OCI-M1 (cell line): ENCODE data around the gene PDE6D.
"Not testable (repeated sequence)": the region's sequence is repeated elsewhere in the genome, so short reads cannot be mapped to it uniquely, and the experiment has no call there.

Source experiments
- DNase-seq: peaks from one replicate; lab custom pipeline; 2025; lab: John Stamatoyannopoulos, UW

Gene PDE6D

DNA sequence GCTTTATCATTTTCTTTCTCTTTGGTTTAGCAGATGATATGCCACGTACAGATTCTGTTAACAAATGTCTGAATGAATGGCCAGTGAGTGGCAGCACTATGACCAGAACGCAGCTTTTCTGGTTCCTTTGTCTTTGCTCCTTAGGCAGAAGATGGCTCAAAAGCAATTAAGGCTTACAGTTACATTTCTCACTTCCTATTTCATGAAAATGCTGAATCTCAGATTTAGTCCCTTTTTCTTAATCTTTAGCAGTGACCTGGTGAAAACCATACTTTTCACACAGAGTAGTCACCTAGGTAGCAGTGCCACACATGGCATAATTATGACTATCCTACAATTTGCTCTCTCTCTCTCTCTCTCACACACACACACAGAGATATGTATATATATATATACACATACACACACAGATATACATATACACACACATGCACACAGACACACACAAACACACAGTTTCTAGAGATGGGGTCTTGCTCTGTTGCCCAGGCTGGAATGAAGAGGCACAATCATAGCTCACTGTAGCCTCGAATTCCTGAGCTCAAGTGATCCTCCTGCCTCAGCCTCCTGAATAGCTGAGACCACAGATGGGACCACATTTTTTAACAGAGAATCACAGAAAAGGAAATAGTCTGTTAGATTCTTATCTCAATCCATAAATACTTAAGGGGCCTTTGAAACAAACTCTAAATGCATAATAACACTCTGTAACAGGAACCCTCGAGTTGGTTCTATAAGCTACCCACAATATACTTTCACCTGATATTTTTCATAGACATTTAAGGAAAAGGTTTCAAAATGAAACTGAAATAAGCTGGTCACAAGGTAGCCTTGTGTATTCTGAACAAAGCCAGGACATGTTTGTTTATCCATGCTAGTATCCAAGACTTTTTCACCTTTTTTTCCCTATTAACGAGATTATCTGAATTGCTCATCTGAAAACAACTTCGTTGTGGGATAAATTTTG is 11.6 kb downstream of the PDE6D start:
- no peak for DNase-seq

DNA sequence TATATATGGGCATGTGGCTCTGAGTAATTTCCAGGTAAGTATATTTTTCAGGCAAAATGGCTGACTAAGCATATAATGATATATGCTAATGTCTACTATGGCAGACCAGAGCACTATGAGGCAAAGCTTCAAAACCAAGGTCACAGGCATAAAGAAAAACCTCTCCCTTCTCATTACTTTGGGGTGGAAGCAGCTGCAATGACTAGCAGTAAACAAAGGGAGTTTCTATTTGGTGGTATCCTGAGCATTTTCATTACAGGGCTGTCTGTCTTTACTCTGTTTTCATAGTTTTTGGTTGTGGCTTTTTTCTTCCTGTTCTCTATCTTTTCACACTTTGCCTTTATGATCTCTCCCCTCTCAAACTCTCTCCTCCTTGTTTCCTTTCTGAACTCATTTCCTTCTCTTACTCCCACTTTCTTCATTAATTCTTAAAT is 15.6 kb downstream of the PDE6D start:
- no peak for DNase-seq

DNA sequence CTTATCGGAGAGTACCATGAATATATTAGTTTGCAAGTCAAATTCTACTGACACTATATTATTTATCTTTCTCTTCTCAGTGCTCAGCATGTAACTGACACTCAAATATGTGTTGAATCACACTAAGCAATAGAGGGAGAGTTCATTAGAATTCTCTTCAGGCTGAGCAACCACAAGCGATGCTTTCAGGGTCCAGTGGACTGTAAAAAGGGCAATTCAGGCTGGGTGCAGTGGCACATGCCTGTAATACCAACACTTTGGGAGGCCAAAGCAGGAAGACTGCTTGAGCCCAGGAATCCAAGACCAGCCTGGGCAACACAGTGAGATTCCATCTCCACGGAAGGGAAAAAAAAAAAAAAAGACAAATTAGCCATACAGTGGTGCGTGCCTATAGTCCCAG is 16.3 kb downstream of the PDE6D start:
- DNase-seq, result no peak

- no peak for DNase-seq
These were observed 17.0 kb downstream of the PDE6D start for GRCh38 chr2:231764124-231764523.

DNA sequence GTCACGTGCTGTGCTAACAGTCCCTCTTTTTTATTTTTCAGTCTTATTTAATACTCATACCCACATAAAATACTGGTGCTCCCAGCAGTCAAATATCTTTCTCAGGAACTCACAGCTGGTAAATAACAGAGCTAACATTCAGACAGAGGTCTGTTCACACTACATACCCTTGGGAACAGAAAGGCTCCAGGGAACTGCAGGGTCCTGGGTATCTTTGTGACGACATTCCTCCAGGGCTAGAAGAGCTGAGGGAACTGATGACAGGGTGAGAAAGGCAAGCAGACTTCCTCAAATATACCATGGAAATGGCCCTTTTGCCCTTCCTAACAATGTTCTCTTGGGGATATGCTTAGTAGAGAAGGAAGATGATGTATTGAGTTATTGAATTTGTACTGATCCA is 19.3 kb downstream of the PDE6D start:
- no peak for DNase-seq

DNA sequence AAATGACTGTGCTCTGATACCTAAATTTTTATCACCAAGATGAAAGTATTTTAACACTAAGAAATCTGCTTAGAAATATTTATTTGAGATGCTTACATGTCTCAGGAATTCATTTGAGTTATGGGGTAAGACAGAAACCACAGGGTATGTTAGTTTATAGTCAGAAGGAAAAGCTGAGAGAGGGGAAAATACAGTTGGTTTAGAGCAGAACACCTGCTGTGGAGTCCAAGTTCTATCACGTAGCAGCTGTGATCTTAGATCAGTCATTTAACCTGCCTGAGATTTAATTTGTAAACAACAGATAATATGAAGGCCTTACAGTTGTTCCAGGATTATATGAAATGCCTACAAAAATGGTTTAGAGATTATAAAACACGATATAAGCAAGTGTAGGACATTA is 29.0 kb downstream of the PDE6D start:
- no peak for DNase-seq

GRCh38 chr2:231751042-231751815 is 29.9 kb downstream of the PDE6D start:
- DNase-seq, result no peak

DNA sequence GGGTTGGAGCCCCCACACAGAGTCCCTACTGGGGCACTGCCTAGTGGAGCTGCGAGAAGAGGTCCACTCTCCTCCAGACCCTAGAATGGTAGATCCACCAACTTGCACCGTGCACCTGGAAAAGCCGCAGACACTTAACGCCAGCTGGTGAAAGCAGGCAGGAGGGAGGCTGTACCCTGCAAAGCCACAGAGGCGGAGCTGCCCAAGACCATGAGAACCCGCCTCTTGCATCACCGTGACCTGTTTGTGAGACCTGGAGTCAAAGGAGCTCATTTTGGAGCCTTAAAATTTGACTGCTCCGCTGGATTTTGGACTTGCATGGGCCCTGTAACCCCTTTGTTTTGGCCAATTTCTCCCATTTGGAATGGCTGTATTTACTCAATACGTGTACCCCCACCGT is 32.1 kb downstream of the PDE6D start:
- DNase-seq, result not testable (repeated sequence)

GRCh38 chr2:231748153-231748896 is 32.8 kb downstream of the PDE6D start:
- not testable (repeated sequence) for DNase-seq

GRCh38 chr2:231745303-231746038 is 35.6 kb downstream of the PDE6D start:
- DNase-seq, result no peak

GRCh38 chr2:231743376-231744116 is 37.5 kb downstream of the PDE6D start:
- no peak for DNase-seq

DNA sequence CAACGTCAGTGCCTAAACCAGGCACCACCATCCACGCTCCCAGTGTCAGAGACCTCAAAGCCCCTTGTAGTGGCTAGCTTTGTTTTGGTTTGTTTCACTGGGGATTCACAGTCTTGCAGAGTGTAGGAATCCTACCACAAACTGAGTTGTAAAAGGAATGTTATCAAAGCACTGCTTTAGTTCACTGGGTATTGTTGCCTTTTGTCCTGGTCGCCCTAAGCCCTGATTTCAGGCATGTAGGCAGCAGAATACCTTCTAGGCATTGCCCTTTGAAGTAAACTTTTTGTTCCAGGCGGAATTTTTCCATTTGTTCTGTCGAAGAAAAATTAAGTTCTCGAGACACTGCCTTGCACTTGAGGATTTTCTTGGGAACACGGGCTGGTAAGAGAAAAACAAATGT is 43.3 kb downstream of the PDE6D start:
- no peak for DNase-seq

- no peak for DNase-seq
These were observed 48.5 kb downstream of the PDE6D start for GRCh38 chr2:231732604-231733003.

GRCh38 chr2:231727621-231728020 is 53.5 kb downstream of the PDE6D start:
- no peak for DNase-seq

- DNase-seq, result no peak
These were observed 54.8 kb downstream of the PDE6D start for GRCh38 chr2:231726276-231726675.

DNA sequence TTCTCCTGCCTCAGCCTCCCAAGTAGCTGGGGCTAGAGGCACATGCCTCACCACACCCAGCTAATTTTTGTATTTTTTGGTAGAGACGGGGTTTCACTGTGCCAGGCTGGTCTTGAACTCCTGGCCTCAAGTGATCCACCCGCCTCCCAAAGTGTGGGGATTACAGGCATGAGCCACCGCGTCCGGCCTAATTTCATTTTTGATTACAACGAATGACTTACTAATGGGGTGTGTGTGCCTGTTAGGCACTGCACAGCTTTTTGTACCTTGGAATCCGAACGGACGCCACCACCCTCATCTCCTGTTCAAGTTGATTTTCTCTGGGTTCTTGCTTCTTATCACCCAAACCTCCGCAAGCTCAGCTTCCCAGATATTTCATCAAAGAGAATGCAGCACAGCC is 55.6 kb downstream of the PDE6D start:
- no peak for DNase-seq

- no peak for DNase-seq
These were observed 58.3 kb downstream of the PDE6D start for GRCh38 chr2:231722721-231723307.

DNA sequence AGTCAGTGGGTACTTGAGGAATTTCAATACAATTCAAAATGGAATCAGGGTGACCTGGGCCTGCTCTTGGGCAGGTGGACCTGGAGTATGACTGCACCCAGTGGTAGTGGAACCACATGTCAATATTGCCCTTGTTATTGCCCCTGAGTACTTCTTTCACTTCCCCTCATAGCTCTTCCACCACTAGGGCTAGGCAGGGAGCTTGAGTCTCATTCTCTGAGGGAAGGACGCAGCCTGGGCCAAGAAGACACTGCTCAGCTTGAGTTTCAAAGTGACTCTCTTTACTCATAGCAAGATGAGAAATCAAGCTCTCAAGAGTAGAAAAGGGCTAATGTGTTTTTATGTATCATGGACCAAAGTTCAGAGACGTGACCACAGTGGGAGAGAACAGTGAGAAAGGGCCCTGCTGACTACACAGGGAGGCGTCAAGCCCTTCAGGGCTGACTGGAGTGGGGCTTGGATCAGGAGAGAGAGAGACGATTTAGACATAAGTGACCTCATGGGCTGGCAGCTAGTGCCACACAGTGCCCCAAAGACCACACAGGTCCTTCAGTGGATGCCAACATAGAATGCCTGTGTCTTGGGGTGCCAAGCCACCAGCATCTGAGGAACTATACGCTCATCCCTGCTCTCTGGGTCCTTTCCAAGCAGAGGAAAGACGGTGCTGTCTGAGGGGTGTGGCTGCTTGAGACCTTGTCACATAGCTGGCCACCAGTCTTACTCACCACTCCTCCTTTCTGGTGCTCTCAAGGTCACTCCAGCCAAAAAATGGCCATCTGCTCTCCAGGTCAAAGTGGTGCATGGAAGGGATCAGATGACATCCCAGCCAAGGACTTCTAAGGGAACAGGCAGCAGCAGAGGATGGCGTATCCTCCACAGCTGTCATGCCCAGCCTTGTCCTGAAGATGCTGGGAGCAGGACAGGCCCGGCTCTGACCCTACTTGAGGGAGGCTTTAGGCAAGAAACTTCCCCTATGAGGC is 59.8 kb downstream of the PDE6D start:
- DNase-seq, result no peak

DNA sequence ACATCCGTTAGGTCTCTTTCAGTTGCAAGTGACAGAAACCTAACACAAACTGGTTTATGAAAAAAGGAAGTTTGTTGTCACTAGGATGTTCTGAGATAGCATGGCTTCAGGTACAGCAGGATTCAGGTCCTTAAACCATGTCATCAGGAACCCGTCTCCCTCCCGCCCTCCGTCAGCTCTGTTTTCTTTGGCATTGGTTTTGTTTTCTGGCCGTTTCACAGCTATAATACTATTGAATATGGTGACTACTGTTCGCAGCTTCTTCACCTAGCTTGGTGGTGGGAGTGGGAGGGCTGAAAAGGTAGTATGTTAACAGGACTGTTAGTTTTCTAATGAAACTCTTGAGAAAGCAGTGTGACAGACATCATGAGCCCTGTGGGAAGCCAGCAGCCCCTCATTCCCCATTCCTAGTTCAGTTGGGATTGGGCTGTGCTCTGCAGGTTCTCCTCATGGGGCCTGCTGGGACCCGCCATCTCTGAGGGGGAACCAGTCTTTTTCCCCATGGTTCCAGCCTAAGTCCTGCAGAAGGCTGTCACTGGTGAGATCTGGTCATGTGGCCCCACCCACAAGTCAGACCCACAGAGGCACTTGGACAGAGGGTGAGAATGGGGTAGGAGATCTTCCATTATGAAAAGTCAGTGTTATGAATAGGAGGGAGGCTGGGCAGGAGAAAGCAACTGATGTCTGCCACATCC is 60.6 kb downstream of the PDE6D start:
- no peak for DNase-seq
